CD4-positive, alpha-beta T cell (primary cell): ENCODE results near the gene NET1. TPM values are rescaled to one million over a fixed set of nuclear protein-coding genes. Genes with fewer than 3 reads are reported as not detected.

Experiments used
- ATAC-seq: fragments of 200-7000 bp; cut with Tn5 transposase; one replicate; pipeline ENCODE4 v1.10.0; 2022; ENCODE audit warnings: mild to moderate bottlenecking; ENCODE audit not compliant: poor library complexity
- CTCF ChIA-PET: fragments of 350-600 bp; sonication (Branson Sonifier 250); formaldehyde crosslinking; loops from one replicate; lab custom pipeline; 2021; ENCODE audit warnings: antibody characterized with exemption, inconsistent platforms; lab: Charles Lee
- POLR2A ChIA-PET: fragments of 350-600 bp; sonication (Branson Sonifier 250); formaldehyde crosslinking; loops from one replicate; lab custom pipeline; 2021; ENCODE audit warnings: antibody characterized with exemption, inconsistent platforms; lab: Charles Lee
- DNase-seq, 14 experiments: peaks; one replicate each; pipeline ENCODE4 v3.0.0-alpha.2; 2013 to 2020; ENCODE audit warnings: mixed read lengths in 2 of 14
- H3K27ac ChIP-seq, 2 donors: one replicate each; pipeline versions ENCODE4 v1.5.1 to v1.7.0; 2013; ENCODE audit warnings: low read length in 2 of 2, low read depth in 1 of 2, mild to moderate bottlenecking in 1 of 2
- H3K27me3 ChIP-seq, 2 experiments: 1 replicate in 1 of 2; 2 replicates in 1 of 2; pipeline versions ENCODE4 v1.6.1 to v1.7.0; 2013; ENCODE audit warnings: low read length in 2 of 2, control low read depth in 1 of 2, mild to moderate bottlenecking in 1 of 2, moderate library complexity in 1 of 2; ENCODE audit not compliant: insufficient read depth in 2 of 2, control insufficient read depth in 1 of 2
- H3K36me3 ChIP-seq: one replicate; pipeline ENCODE4 v1.6.1; 2013; ENCODE audit warnings: low read length, control low read depth; ENCODE audit not compliant: insufficient read depth
- H3K4me1 ChIP-seq: one replicate; pipeline ENCODE4 v1.6.1; 2013; ENCODE audit warnings: low read length, control low read depth; ENCODE audit not compliant: insufficient read depth
- H3K4me3 ChIP-seq: one replicate; pipeline ENCODE4 v1.5.1; 2013; ENCODE audit warnings: mild to moderate bottlenecking, low read length, moderate library complexity
- H3K9me3 ChIP-seq, 2 experiments: 1 replicate in 1 of 2; 2 replicates in 1 of 2; pipeline versions ENCODE4 v1.6.1 to v1.7.0; 2013; ENCODE audit warnings: low read length in 2 of 2, mild to moderate bottlenecking in 2 of 2, control low read depth in 1 of 2, moderate library complexity in 1 of 2; ENCODE audit not compliant: control insufficient read depth in 1 of 2, insufficient read depth in 1 of 2
- H3K27ac Mint-ChIP-seq: one replicate; pipeline ENCODE4 v1.8.0; 2020; ENCODE audit warnings: mixed read lengths
- H3K27me3 Mint-ChIP-seq: one replicate; pipeline ENCODE4 v1.8.0; 2021; ENCODE audit warnings: mixed read lengths
- H3K36me3 Mint-ChIP-seq: one replicate; pipeline ENCODE4 v1.8.0; 2021; ENCODE audit warnings: low read depth, mixed read lengths
- H3K4me1 Mint-ChIP-seq: one replicate; pipeline ENCODE4 v1.8.0; 2021; ENCODE audit warnings: low read depth, mixed read lengths
- H3K4me3 Mint-ChIP-seq: one replicate; pipeline ENCODE4 v1.8.0; 2020; ENCODE audit warnings: mild to moderate bottlenecking, mixed read lengths
- H3K9me3 Mint-ChIP-seq: one replicate; pipeline ENCODE4 v1.8.0; 2020; ENCODE audit warnings: mixed read lengths
- CTCF ChIP-seq: fragments of 200-600 bp; IDR thresholded peaks from one replicate; pipeline ENCODE4 v1.8.0; 2022; ENCODE audit warnings: antibody characterized with exemption, mild to moderate bottlenecking
- intact Hi-C, 2 experiments: fragments of 100-400 bp; cut with DNase I in 1 of 2; cut with micrococcal nuclease in 1 of 2; formaldehyde crosslinking; loops; one replicate each; pipeline versions ENCODE4 v1.15.1 to v1.9.0; 2023 to 2025; cut with DNase I, micrococcal nuclease
- total RNA-seq, 174 experiments: library from RNA in 2 of 174; stranded (reverse) in 2 of 174; gene quantifications; one replicate each; pipeline ENCODE4 v1.2.3 and lab custom pipeline; 2021 to 2026

NET1 gene
- total RNA-seq, 2 experiments from 2014 or later: 29.0 to 30.5 TPM

GRCh38 chr10:5476918-5477525, 64.7 kb downstream of the NET1 start:
- ATAC-seq (no peak), DNase-seq (no peak)
- Mint-ChIP-seq H3K4me3 (no peak overlapping the region), H3K36me3 (no peaks in the 10 kb centered on the region), H3K27ac (no peak overlapping the region), H3K4me1 (no peaks in the 10 kb centered on the region), H3K27me3 (no peaks in the 10 kb centered on the region), H3K9me3 (no peaks in the 10 kb centered on the region)
- intact Hi-C loops: no loop called here
- ChIA-PET POLR2A (no interaction called here), CTCF (no interaction called here)
- H3K9me3 ChIP-seq: peaks cover 0 to 4% of the 10 kb centered on the region in 2 experiments
- no peaks in the 10 kb centered on the region for H3K4me1 ChIP-seq
- no peak overlapping the region for H3K4me3 ChIP-seq
- no peak overlapping the region for H3K27ac ChIP-seq
- no peaks in the 10 kb centered on the region for H3K27me3 ChIP-seq
- H3K36me3 ChIP-seq: no peaks in the 10 kb centered on the region
- no peak for TF ChIP-seq CTCF

GRCh38 chr10:5477948-5478693, 65.8 kb downstream of the NET1 start:
- DNase-seq (no peak), ATAC-seq (no peak)
- no peaks in the 10 kb centered on the region for H3K36me3 ChIP-seq
- peaks cover 0 to 4% of the 10 kb centered on the region in 2 experiments for H3K9me3 ChIP-seq
- POLR2A ChIA-PET: no interaction called here
- CTCF ChIA-PET: no interaction called here
- intact Hi-C loops: no loop called here
- no peak overlapping the region for H3K4me3 ChIP-seq
- H3K27me3 ChIP-seq: no peaks in the 10 kb centered on the region
- TF ChIP-seq CTCF: no peak
- H3K27ac ChIP-seq: no peak overlapping the region
- Mint-ChIP-seq H3K9me3 (no peaks in the 10 kb centered on the region), H3K4me3 (no peak overlapping the region), H3K4me1 (no peaks in the 10 kb centered on the region), H3K27me3 (no peaks in the 10 kb centered on the region), H3K27ac (no peak overlapping the region), H3K36me3 (no peaks in the 10 kb centered on the region)
- H3K4me1 ChIP-seq: no peaks in the 10 kb centered on the region

GRCh38 chr10:5478694-5479305, 66.4 kb downstream of the NET1 start:
- H3K27me3 Mint-ChIP-seq: no peaks in the 10 kb centered on the region
- POLR2A ChIA-PET: no interaction called here
- no peak overlapping the region for H3K27ac ChIP-seq

More at GRCh38 chr10:5478694-5479305, 66.4 kb downstream of the NET1 start:
- DNase-seq (no peak), ATAC-seq (no peak)
- Histone ChIP-seq H3K4me3 (no peak overlapping the region), H3K9me3 (peaks cover 0 to 4% of the 10 kb centered on the region in 2 experiments), H3K4me1 (no peaks in the 10 kb centered on the region), H3K36me3 (no peaks in the 10 kb centered on the region), H3K27me3 (no peaks in the 10 kb centered on the region)
- Mint-ChIP-seq H3K4me1 (no peaks in the 10 kb centered on the region), H3K9me3 (no peaks in the 10 kb centered on the region), H3K36me3 (no peaks in the 10 kb centered on the region), H3K4me3 (no peak overlapping the region), H3K27ac (no peak overlapping the region)
- intact Hi-C loops: no loop called here
- CTCF ChIA-PET: no interaction called here
- TF ChIP-seq CTCF: no peak
